Mesenchymal stem cell (in vitro differentiated cells and primary cell): Measurements from ENCODE around the gene SKOR1.
A peak's percentile ranks its signal among the peaks of the same experiment; 100 is the strongest.

Experiments
- DNase-seq: peaks from one replicate; pipeline ENCODE4 v3.0.0-alpha.2; 2013
- H2AFZ ChIP-seq: one replicate; pipeline ENCODE4 v1.6.1; 2013; ENCODE audit warnings: low read depth, mild to moderate bottlenecking, control low read depth, inconsistent platforms, low read length, moderate library complexity
- H2AK5ac ChIP-seq: 2 replicates; pipeline ENCODE4 v1.6.1; 2013; ENCODE audit warnings: low read length, moderate library complexity, mild to moderate bottlenecking, inconsistent platforms; ENCODE audit not compliant: severe bottlenecking
- H2BK120ac ChIP-seq: one replicate; pipeline ENCODE4 v1.6.1; 2013; ENCODE audit warnings: low read depth, mild to moderate bottlenecking, inconsistent platforms, low read length, moderate library complexity
- H2BK12ac ChIP-seq, 2 experiments: one replicate each; pipeline ENCODE4 v1.6.1; 2013; ENCODE audit warnings: inconsistent platforms in 2 of 2, low read length in 2 of 2, mild to moderate bottlenecking in 2 of 2, moderate library complexity in 2 of 2, control low read depth in 1 of 2
- H2BK15ac ChIP-seq: one replicate; pipeline ENCODE4 v1.6.1; 2013; ENCODE audit warnings: mild to moderate bottlenecking, low read depth, inconsistent platforms; ENCODE audit not compliant: poor library complexity, severe bottlenecking
- H2BK5ac ChIP-seq: 2 replicates; pipeline ENCODE4 v1.6.1; 2013; ENCODE audit warnings: low read depth, mild to moderate bottlenecking, low read length, control low read depth, inconsistent platforms; ENCODE audit not compliant: poor library complexity, severe bottlenecking
- H3K14ac ChIP-seq, 2 experiments: one replicate each; pipeline ENCODE4 v1.6.1; 2013; ENCODE audit warnings: inconsistent platforms in 2 of 2, low read length in 2 of 2, control low read depth in 1 of 2, mild to moderate bottlenecking in 1 of 2, moderate library complexity in 1 of 2
- H3K18ac ChIP-seq, 2 experiments: one replicate each; pipeline ENCODE4 v1.6.1; 2013; ENCODE audit warnings: inconsistent platforms in 2 of 2, low read length in 2 of 2, control low read depth in 1 of 2, low read depth in 1 of 2, mild to moderate bottlenecking in 1 of 2
- H3K23ac ChIP-seq, 2 experiments: one replicate each; pipeline ENCODE4 v1.6.1; 2013; ENCODE audit warnings: inconsistent platforms in 2 of 2, low read length in 2 of 2, mild to moderate bottlenecking in 2 of 2, moderate library complexity in 2 of 2, control low read depth in 1 of 2
- H3K27ac ChIP-seq: 2 replicates; pipeline ENCODE4 v1.5.1; 2013; ENCODE audit warnings: mild to moderate bottlenecking, moderate library complexity, low read length, control low read depth, inconsistent platforms; ENCODE audit not compliant: poor library complexity, severe bottlenecking
- H3K27me3 ChIP-seq, 2 experiments: 2 replicates each; pipeline versions ENCODE4 v1.6.1 to v1.7.0; 2013; ENCODE audit warnings: low read length in 2 of 2, mild to moderate bottlenecking in 2 of 2, moderate library complexity in 2 of 2, control low read depth in 1 of 2, inconsistent platforms in 1 of 2; ENCODE audit not compliant: control insufficient read depth in 1 of 2, insufficient read depth in 1 of 2
- H3K36me3 ChIP-seq, 2 experiments: 2 replicates each; pipeline versions ENCODE4 v1.6.1 to v1.7.0; 2013; ENCODE audit warnings: low read length in 2 of 2, control low read depth in 1 of 2, inconsistent platforms in 1 of 2, low read depth in 1 of 2, mild to moderate bottlenecking in 1 of 2; ENCODE audit not compliant: insufficient read depth in 2 of 2, control insufficient read depth in 1 of 2
- H3K4ac ChIP-seq, 2 experiments: one replicate each; pipeline ENCODE4 v1.6.1; 2013; ENCODE audit warnings: inconsistent platforms in 2 of 2, low read length in 2 of 2, mild to moderate bottlenecking in 2 of 2, moderate library complexity in 2 of 2, control low read depth in 1 of 2, low read depth in 1 of 2
- H3K4me1 ChIP-seq: 2 replicates; pipeline ENCODE4 v1.6.1; 2013; ENCODE audit warnings: low read depth, low read length, control low read depth; ENCODE audit not compliant: control insufficient read depth, insufficient read depth
- H3K4me2 ChIP-seq: 2 replicates; pipeline ENCODE4 v1.6.1; 2013; ENCODE audit warnings: low read length, mild to moderate bottlenecking, inconsistent platforms; ENCODE audit not compliant: poor library complexity, severe bottlenecking
- H3K4me3 ChIP-seq, 2 experiments: 2 replicates each; pipeline versions ENCODE4 v1.5.1 to v1.7.0; 2013; ENCODE audit warnings: low read length in 2 of 2, mild to moderate bottlenecking in 2 of 2, control low read depth in 1 of 2, low read depth in 1 of 2; ENCODE audit not compliant: insufficient read depth in 1 of 2
- H3K79me1 ChIP-seq: replicated peaks from 2 replicates; pipeline ENCODE4 v1.6.1; 2013; ENCODE audit warnings: mild to moderate bottlenecking, control low read depth, low read length, inconsistent platforms; ENCODE audit not compliant: poor library complexity, severe bottlenecking
- H3K9ac ChIP-seq: 2 replicates; pipeline ENCODE4 v1.7.0; 2013; ENCODE audit warnings: mild to moderate bottlenecking, low read length, moderate library complexity
- H3K9me3 ChIP-seq: 2 replicates; pipeline ENCODE4 v1.7.0; 2013; ENCODE audit warnings: mild to moderate bottlenecking, low read length; ENCODE audit not compliant: control insufficient read depth
- H4K8ac ChIP-seq: one replicate; pipeline ENCODE4 v1.6.1; 2013; ENCODE audit warnings: inconsistent platforms, mild to moderate bottlenecking, low read length, moderate library complexity
- H4K91ac ChIP-seq: one replicate; pipeline ENCODE4 v1.6.1; 2013; ENCODE audit warnings: mild to moderate bottlenecking, low read length, inconsistent platforms
- WGBS: methylation state at CpG from one replicate; pipeline ENCODE4 v1.1.7; 2013; ENCODE audit warnings: mixed read lengths; 5-methylcytosine and 5-hydroxymethylcytosine counted together

Gene SKOR1

GRCh38 chr15:67840749-67841512, 15.6 kb downstream of the SKOR1 start:
- peak overlapping the region; percentile 7 for H4K91ac ChIP-seq
- H3K18ac ChIP-seq = peak overlapping the region; percentile 93 to 99
- no peak overlapping the region for H3K23ac ChIP-seq
- DNase-seq = peak; percentile 72
- peaks cover 22% of the 10 kb centered on the region for H3K4me1 ChIP-seq
- H3K9ac ChIP-seq = peak overlapping the region; percentile 96
- peak overlapping the region; percentile 76 for H4K8ac ChIP-seq
- peak overlapping the region in 1 of 2 experiments; percentile 95 for H3K14ac ChIP-seq
- H3K4me3 ChIP-seq = peak overlapping the region; percentile 81 to 91
- H2BK5ac ChIP-seq = peak overlapping the region; percentile 87
- H3K9me3 ChIP-seq = no peaks in the 10 kb centered on the region
- 40% methylated on average over 13 of the region's 17 CpGs for WGBS
- H2AK5ac ChIP-seq = peak overlapping the region; percentile 36
- H3K4me2 ChIP-seq = peak overlapping the region; percentile 92
- H3K36me3 ChIP-seq = no peaks in the 10 kb centered on the region
- H2AFZ ChIP-seq = no peak overlapping the region
- H2BK15ac ChIP-seq = peak overlapping the region; percentile 71
- H2BK120ac ChIP-seq = no peak overlapping the region
- peaks cover 3% of the 10 kb centered on the region for H3K79me1 ChIP-seq
- H3K27ac ChIP-seq = peak overlapping the region; percentile 81
- H3K4ac ChIP-seq = peak overlapping the region; percentile 24 to 83
- H3K27me3 ChIP-seq = peaks cover 12 to 17% of the 10 kb centered on the region in 2 experiments
- H2BK12ac ChIP-seq = peak overlapping the region; percentile 18 to 88

- Histone ChIP-seq H3K27ac (no peak overlapping the region), H3K18ac (peak overlapping the region in 1 of 2 experiments; percentile 48), H2AK5ac (peak overlapping the region; percentile 36), H3K23ac (no peak overlapping the region), H4K91ac (no peak overlapping the region), H2BK5ac (no peak overlapping the region), H3K4me3 (peak overlapping the region in 1 of 2 experiments; percentile 91), H2AFZ (no peak overlapping the region), H2BK12ac (peak overlapping the region; percentile 18 to 88), H3K9me3 (no peaks in the 10 kb centered on the region), H3K79me1 (peaks cover 3% of the 10 kb centered on the region), H3K27me3 (peaks cover 10 to 15% of the 10 kb centered on the region in 2 experiments), H3K4me2 (no peak overlapping the region), H3K4ac (peak overlapping the region; percentile 24 to 83), H3K36me3 (no peaks in the 10 kb centered on the region), H3K14ac (no peak overlapping the region), H2BK120ac (no peak overlapping the region), H3K4me1 (peaks cover 22% of the 10 kb centered on the region), H3K9ac (peak overlapping the region; percentile 96), H2BK15ac (peak overlapping the region; percentile 71), H4K8ac (peak overlapping the region; percentile 76)
- WGBS = 83% methylated on average over 1 of the region's 4 CpGs
- DNase-seq = no peak
Measured at GRCh38 chr15:67841513-67841762, 16.1 kb downstream of the SKOR1 start.

GRCh38 chr15:67843092-67843501, 17.8 kb downstream of the SKOR1 start:
- H3K23ac ChIP-seq = no peak overlapping the region
- H3K4me3 ChIP-seq = no peak overlapping the region
- H2BK12ac ChIP-seq = peak overlapping the region; percentile 69 to 96
- no peak overlapping the region for H2AK5ac ChIP-seq
- WGBS = 81% methylated on average over 7 of the region's 7 CpGs
- peak overlapping the region; percentile 96 for H2BK15ac ChIP-seq
- H3K9ac ChIP-seq = no peak overlapping the region
- peaks cover 22% of the 10 kb centered on the region for H3K4me1 ChIP-seq
- peak overlapping the region; percentile 66 to 87 for H3K18ac ChIP-seq
- H3K36me3 ChIP-seq = no peaks in the 10 kb centered on the region
- no peak for DNase-seq
- no peak overlapping the region for H3K14ac ChIP-seq
- no peak overlapping the region for H2BK5ac ChIP-seq
- no peak overlapping the region for H3K4me2 ChIP-seq
- no peak overlapping the region for H2BK120ac ChIP-seq
- peaks cover 0 to 6% of the 10 kb centered on the region in 2 experiments for H3K27me3 ChIP-seq
- H3K4ac ChIP-seq = peak overlapping the region in 1 of 2 experiments; percentile 20
- H3K9me3 ChIP-seq = no peaks in the 10 kb centered on the region
- H2AFZ ChIP-seq = no peak overlapping the region
- peaks cover 3% of the 10 kb centered on the region for H3K79me1 ChIP-seq
- H4K8ac ChIP-seq = peak overlapping the region; percentile 5
- H4K91ac ChIP-seq = peak overlapping the region; percentile 60
- H3K27ac ChIP-seq = peak overlapping the region; percentile 21

GRCh38 chr15:67843571-67844387, 18.5 kb downstream of the SKOR1 start:
- H4K91ac ChIP-seq = no peak overlapping the region
- no peak overlapping the region for H3K14ac ChIP-seq
- peak overlapping the region; percentile 21 for H3K27ac ChIP-seq
- no peak overlapping the region for H3K4ac ChIP-seq
- H3K4me1 ChIP-seq = peaks cover 20% of the 10 kb centered on the region
- H3K4me3 ChIP-seq = no peak overlapping the region
- H3K9me3 ChIP-seq = no peaks in the 10 kb centered on the region
- H3K18ac ChIP-seq = peak overlapping the region in 1 of 2 experiments; percentile 93
- peaks cover 0 to 5% of the 10 kb centered on the region in 2 experiments for H3K27me3 ChIP-seq
- H2BK12ac ChIP-seq = peak overlapping the region in 1 of 2 experiments; percentile 3
- no peak overlapping the region for H4K8ac ChIP-seq
- peaks cover 3% of the 10 kb centered on the region for H3K79me1 ChIP-seq
- no peak overlapping the region for H3K9ac ChIP-seq
- peak overlapping the region; percentile 76 for H2AK5ac ChIP-seq
- no peak overlapping the region for H2BK5ac ChIP-seq
- DNase-seq = peak; percentile 76
- no peak overlapping the region for H2AFZ ChIP-seq
- no peaks in the 10 kb centered on the region for H3K36me3 ChIP-seq
- H2BK120ac ChIP-seq = no peak overlapping the region
- WGBS = 11% methylated on average over 6 of the region's 7 CpGs
- no peak overlapping the region for H3K23ac ChIP-seq
- no peak overlapping the region for H3K4me2 ChIP-seq
- no peak overlapping the region for H2BK15ac ChIP-seq
